Sigmoid colon (tissue), 3 donors: ENCODE data around the gene CNNM3.

Experiments
- CTCF ChIP-seq, 4 experiments: fragments of 450-650 bp in 3 of 4; fragments of 200-600 bp in 1 of 4; IDR thresholded peaks; one replicate each; pipeline ENCODE4 v1.5.1; 2016 to 2019; ENCODE audit warnings: antibody characterized with exemption in 4 of 4, mild to moderate bottlenecking in 3 of 4, moderate library complexity in 2 of 4
- POLR2A ChIP-seq, 2 donors: fragments of 450-650 bp; IDR thresholded peaks; one replicate each; pipeline ENCODE4 v1.6.1; 2016; ENCODE audit warnings: antibody characterized with exemption in 2 of 2, mild to moderate bottlenecking in 2 of 2, moderate library complexity in 2 of 2

- TF ChIP-seq CTCF (IDR thresholded peaks at IDR 0.05) (no peak), POLR2A (IDR thresholded peaks at IDR 0.05) (no peak)
Measured at GRCh38 chr2:96806468-96807126, 9.5 kb upstream of the CNNM3 start.
